ENCODE measurements around the gene MCL1. TPM values are rescaled to one million over a fixed set of nuclear protein-coding genes. Genes with fewer than 3 reads are reported as not detected.

The MCL1 gene
- total and polyA plus RNA-seq, 10 of the 15 experiments (the other 5 are each of a cell fraction or from before 2014, with no cell fraction given), result 18.1 to 148 (median 86.4) TPM

DNA sequence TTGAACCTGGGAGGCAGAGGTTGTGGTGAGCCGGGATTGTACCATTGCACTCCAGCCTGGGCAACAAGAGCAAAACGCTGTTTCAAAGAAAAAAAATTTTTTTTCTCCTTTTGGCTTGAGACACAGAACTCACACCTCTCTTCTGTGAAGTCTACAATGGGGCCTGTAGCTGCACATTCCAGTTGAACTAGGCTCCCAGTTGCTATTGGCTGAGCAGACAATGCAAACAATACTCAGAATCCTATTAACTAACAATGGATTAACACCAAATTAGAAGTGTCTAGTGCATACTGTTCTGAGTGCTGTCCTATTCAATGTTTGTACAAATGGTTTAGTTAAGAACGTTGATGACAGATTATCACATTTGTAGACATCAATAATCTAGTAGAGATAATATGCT lies 17.6 kb upstream of the MCL1 start:
- Histone ChIP-seq H3K4me3 (no peak overlapping the region), H4K20me1 (ENCODE audit: control insufficient read depth, insufficient read depth) (no peaks in the 10 kb centered on the region), H3K36me3 (ENCODE audit: control insufficient read depth in 2 of 2, insufficient read depth in 2 of 2, low read length in 1 of 2) (no peaks in the 10 kb centered on the region; a peak in 1 of 4 replicates), H3K4me1 (ENCODE audit: control insufficient read depth, insufficient read depth, low read length) (no peaks in the 10 kb centered on the region), H3K27ac (ENCODE audit: control insufficient read depth, insufficient read depth) (no peak overlapping the region), H3K9ac (ENCODE audit: control insufficient read depth, insufficient read depth, low read length) (no peak overlapping the region), H2AFZ (ENCODE audit: control insufficient read depth, low read depth, low read length) (no peak overlapping the region), H3K4me2 (ENCODE audit: control insufficient read depth, insufficient read depth) (no peak overlapping the region), H3K9me3 (replicated peaks; ENCODE audit: control insufficient read depth, insufficient read depth, low read length) (no peaks in the 10 kb centered on the region), H3K27me3 (replicated peaks in 1 of 2; ENCODE audit: control insufficient read depth in 2 of 2, insufficient read depth in 2 of 2, low read length in 1 of 2) (no peaks in the 10 kb centered on the region), H3K79me2 (ENCODE audit: control insufficient read depth, insufficient read depth, low read length) (no peaks in the 10 kb centered on the region)
- TF ChIP-seq, protein P1, sequence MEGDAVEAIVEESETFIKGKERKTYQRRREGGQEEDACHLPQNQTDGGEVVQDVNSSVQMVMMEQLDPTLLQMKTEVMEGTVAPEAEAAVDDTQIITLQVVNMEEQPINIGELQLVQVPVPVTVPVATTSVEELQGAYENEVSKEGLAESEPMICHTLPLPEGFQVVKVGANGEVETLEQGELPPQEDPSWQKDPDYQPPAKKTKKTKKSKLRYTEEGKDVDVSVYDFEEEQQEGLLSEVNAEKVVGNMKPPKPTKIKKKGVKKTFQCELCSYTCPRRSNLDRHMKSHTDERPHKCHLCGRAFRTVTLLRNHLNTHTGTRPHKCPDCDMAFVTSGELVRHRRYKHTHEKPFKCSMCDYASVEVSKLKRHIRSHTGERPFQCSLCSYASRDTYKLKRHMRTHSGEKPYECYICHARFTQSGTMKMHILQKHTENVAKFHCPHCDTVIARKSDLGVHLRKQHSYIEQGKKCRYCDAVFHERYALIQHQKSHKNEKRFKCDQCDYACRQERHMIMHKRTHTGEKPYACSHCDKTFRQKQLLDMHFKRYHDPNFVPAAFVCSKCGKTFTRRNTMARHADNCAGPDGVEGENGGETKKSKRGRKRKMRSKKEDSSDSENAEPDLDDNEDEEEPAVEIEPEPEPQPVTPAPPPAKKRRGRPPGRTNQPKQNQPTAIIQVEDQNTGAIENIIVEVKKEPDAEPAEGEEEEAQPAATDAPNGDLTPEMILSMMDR (IDR thresholded peaks at IDR 0.05 in 2 of 3, conservative IDR thresholded peaks at IDR 0.05 in 1 of 3; ENCODE audit: control insufficient read depth in 2 of 3, extremely low read depth in 1 of 3, insufficient read depth in 1 of 3, low read depth in 3 of 3, low read length in 3 of 3), result no peak
- TF ChIP-seq FOXK2 (IDR thresholded peaks at IDR 0.05) (no peak), TBL1XR1 (IDR thresholded peaks at IDR 0.05; ENCODE audit: low read depth, low read length) (no peak), EZH2 (IDR thresholded peaks at IDR 0.05; ENCODE audit: borderline replicate concordance, control insufficient read depth, low read depth, low read length) (no peak), MYB (IDR thresholded peaks at IDR 0.05; ENCODE audit: borderline replicate concordance, low read depth, low read length) (no peak), RELA (IDR thresholded peaks at IDR 0.05; ENCODE audit: borderline replicate concordance, partially characterized antibody) (no peak), IKZF2 (IDR thresholded peaks at IDR 0.05) (no peak), ZNF217 (IDR thresholded peaks at IDR 0.05) (no peak), NR2C2 (IDR thresholded peaks at IDR 0.05; ENCODE audit: borderline replicate concordance, control insufficient read depth, insufficient read length, low read depth) (no peak), ATF7 (IDR thresholded peaks at IDR 0.05; ENCODE audit: low read depth) (no peak), JUNB (IDR thresholded peaks at IDR 0.05) (no peak)
- TF ChIP-seq, protein P2, sequence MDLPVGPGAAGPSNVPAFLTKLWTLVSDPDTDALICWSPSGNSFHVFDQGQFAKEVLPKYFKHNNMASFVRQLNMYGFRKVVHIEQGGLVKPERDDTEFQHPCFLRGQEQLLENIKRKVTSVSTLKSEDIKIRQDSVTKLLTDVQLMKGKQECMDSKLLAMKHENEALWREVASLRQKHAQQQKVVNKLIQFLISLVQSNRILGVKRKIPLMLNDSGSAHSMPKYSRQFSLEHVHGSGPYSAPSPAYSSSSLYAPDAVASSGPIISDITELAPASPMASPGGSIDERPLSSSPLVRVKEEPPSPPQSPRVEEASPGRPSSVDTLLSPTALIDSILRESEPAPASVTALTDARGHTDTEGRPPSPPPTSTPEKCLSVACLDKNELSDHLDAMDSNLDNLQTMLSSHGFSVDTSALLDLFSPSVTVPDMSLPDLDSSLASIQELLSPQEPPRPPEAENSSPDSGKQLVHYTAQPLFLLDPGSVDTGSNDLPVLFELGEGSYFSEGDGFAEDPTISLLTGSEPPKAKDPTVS (IDR thresholded peaks at IDR 0.05; ENCODE audit: low read depth, low read length), result no peak
- ATAC-seq, result no peak
- ChIA-PET RAD21 (ENCODE audit: unreplicated experiment) (no interaction called here), POLR2A (no interaction called here), SMC1A (ENCODE audit: uncharacterized antibody, unreplicated experiment) (no interaction called here), CTCF (interaction anchor here (3.2 kb wide), 1 partner anchor 13 kb away, joined by 7 read pairs; no protein-coding TSS in a partner anchor)
- no TSS peak for BruUV-seq (replicated peaks)
- DNase-seq (ENCODE audit: low read depth, low spot score), result no peak
- FAIRE-seq, result no peak
- 98% methylated on average over 3 of the region's 3 CpGs for WGBS (ENCODE audit: insufficient coverage, insufficient replicate concordance, low lambda C conversion rate, missing lambda C conversion rate)
- intact Hi-C loops (cut with micrococcal nuclease; ENCODE audit: unreplicated experiment), result no loop called here
- in situ Hi-C loops (cut with MboI), result no loop called here
